Karpas-422 (cell line): ENCODE results near the gene KANK3. TPM values are rescaled to one million over a fixed set of nuclear protein-coding genes. Genes with fewer than 3 reads are reported as not detected.

Experiments used
- DNase-seq: peaks from one replicate; pipeline ENCODE4 v3.0.0-alpha.2; 2015
- H2AFZ ChIP-seq: fragments of 200-600 bp; sonication (generic); 2 replicates; pipeline ENCODE4 v1.6.1; 2014; ENCODE audit warnings: antibody characterized with exemption, low read length, mixed read lengths
- H3K27ac ChIP-seq: fragments of 200-600 bp; sonication (generic); 2 replicates; pipeline ENCODE4 v1.5.1; 2014; ENCODE audit warnings: mild to moderate bottlenecking, low read length, moderate library complexity
- H3K27me3 ChIP-seq: fragments of 200-600 bp; sonication (generic); 2 replicates; pipeline ENCODE4 v1.6.1; 2014; ENCODE audit warnings: low read length, mixed read lengths
- H3K36me3 ChIP-seq: fragments of 200-600 bp; sonication (generic); 2 replicates; pipeline ENCODE4 v1.6.1; 2014; ENCODE audit warnings: low read length, mixed read lengths; ENCODE audit not compliant: insufficient read depth
- H3K4me1 ChIP-seq: fragments of 200-600 bp; sonication (generic); 2 replicates; pipeline ENCODE4 v1.6.1; 2014; ENCODE audit warnings: mild to moderate bottlenecking, low read length, mixed read lengths
- H3K4me2 ChIP-seq: fragments of 200-600 bp; sonication (generic); 2 replicates; pipeline ENCODE4 v1.6.1; 2014; ENCODE audit warnings: low read length, low read depth, mild to moderate bottlenecking; ENCODE audit not compliant: poor library complexity, severe bottlenecking
- H3K4me3 ChIP-seq: fragments of 200-600 bp; sonication (generic); 2 replicates; pipeline ENCODE4 v1.5.1; 2014; ENCODE audit warnings: mild to moderate bottlenecking, antibody characterized with exemption, low read length, mixed read lengths
- H3K79me2 ChIP-seq: fragments of 200-600 bp; sonication (generic); 2 replicates; pipeline ENCODE4 v1.6.1; 2014; ENCODE audit warnings: mild to moderate bottlenecking, low read length, mixed read lengths
- H3K9ac ChIP-seq: fragments of 200-600 bp; sonication (generic); 2 replicates; pipeline ENCODE4 v1.6.0; 2014; ENCODE audit warnings: low read length
- H3K9me2 ChIP-seq: fragments of 200-600 bp; sonication (generic), shearing (Covaris generic); replicated peaks from 2 replicates; pipeline ENCODE4 v1.6.0; 2014; ENCODE audit warnings: mild to moderate bottlenecking, low read length, moderate library complexity; ENCODE audit not compliant: insufficient read depth
- H3K9me3 ChIP-seq: fragments of 300-700, 200-600 bp; sonication (generic); 2 replicates; pipeline ENCODE4 v1.6.1; 2014; ENCODE audit warnings: low read length, mixed read lengths
- H4K20me1 ChIP-seq: fragments of 200-600 bp; sonication (generic); 2 replicates; pipeline ENCODE4 v1.6.1; 2014; ENCODE audit warnings: mild to moderate bottlenecking, antibody characterized with exemption, low read length, low read depth; ENCODE audit not compliant: insufficient read depth
- total RNA-seq: library from RNA; depleted of rRNA; stranded (reverse); fragments of >200 nt; shearing (Covaris generic); gene quantifications from 2 replicates; pipeline ENCODE4 v1.2.3, GENCODE V29; 2014; ENCODE audit warnings: low replicate concordance; rRNA removed

The KANK3 gene
- 1.2 TPM in 1 of 2 replicates, not detected in the other for total RNA-seq

DNA sequence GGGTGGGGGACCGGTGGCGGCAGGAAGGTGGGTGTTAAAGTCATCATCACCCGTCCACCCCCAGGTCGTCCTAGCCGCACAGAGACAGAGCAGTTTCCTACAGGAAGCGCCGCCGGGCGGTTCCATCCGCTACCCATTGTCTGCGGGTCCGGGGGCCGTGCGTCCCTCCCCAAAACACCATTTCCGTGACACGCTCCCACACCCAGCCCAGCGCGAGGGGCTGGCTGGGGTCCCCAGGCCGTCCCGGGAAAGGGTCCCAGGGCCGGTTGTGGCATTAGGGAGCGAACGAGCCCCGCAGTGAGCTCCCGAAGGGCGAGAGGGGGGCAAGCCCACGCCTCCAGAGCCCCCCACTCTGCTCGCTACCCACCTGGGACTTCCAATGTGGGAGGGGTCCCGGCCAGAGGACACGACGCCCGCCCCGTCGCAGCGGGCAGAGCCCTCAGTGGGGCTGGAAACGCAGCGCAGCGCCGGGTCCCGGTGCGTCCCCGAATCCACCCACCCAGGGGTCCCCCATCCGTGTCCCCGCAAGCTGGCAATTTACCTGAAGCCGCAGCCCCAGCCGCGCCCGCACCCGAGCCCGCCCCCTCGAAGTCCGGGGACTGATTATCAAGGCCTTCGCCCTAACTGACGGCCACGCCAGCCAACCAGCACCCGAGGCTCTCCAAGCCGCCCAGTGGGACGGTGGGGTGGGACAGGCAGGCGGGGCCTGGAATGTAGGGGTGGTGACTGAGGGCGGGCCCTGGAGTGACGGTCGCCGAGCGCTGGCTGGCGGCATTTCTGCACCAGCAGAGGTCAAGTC lies at the start of gene KANK3:
Gene KANK3 (minus strand): TSS at position 579 of the 799 bp plus-strand sequence. CDS start 5,434 bp downstream, outside the sequence.
- Histone ChIP-seq H3K79me2 (no peaks in the 10 kb centered on the region), H4K20me1 (no peaks in the 10 kb centered on the region), H3K27ac (no peak within 1 kb of the TSS), H3K4me1 (peaks cover 6% of the 10 kb centered on the region), H3K36me3 (no peaks in the 10 kb centered on the region), H3K9me3 (no peaks in the 10 kb centered on the region), H3K4me3 (peak within 1 kb of the TSS; percentile 38; the same call in 1 of the 2 replicates), H3K9ac (no peak within 1 kb of the TSS), H3K9me2 (no peaks in the 10 kb centered on the region), H3K27me3 (no peaks in the 10 kb centered on the region), H3K4me2 (peak within 1 kb of the TSS; percentile 59), H2AFZ (no peak within 1 kb of the TSS)
- peak; percentile 98 for DNase-seq

DNA sequence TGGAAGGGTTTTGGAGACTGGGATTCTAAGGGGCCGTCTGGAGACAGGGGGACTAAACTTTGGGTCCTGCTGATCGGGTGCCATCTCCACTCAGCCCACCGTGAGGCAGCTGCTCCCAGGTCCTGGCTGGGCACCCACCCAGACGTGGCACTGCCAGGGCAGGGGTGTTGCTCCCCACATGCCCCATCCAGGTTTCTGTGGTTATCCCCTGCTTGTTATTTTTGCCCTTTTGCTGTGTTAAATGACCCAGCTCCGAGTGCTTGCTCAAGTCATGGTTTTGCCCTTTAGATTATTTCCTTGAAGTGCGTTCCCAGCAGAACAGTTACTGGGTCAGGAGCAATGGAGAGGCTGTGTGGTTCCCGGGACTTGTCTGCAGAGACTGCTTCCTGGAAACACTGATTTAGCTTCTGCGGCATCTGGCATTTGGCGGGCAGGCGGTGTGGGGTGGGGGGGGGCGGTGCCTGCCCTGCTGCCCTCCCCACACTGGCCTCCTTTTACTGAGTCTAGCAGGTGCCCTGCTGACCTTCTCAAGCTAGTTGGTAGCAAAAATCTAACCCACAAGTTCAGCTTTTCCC lies 49.0 kb upstream of the KANK3 start:
- Histone ChIP-seq H3K9ac (no peak overlapping the region), H3K36me3 (no peaks in the 10 kb centered on the region; the same call in 1 of the 2 replicates), H3K4me3 (no peak overlapping the region), H3K4me2 (no peak overlapping the region), H2AFZ (no peak overlapping the region), H3K4me1 (peaks cover 19% of the 10 kb centered on the region), H4K20me1 (peaks cover 43% of the 10 kb centered on the region), H3K27me3 (no peaks in the 10 kb centered on the region), H3K9me2 (no peaks in the 10 kb centered on the region), H3K27ac (no peak overlapping the region), H3K9me3 (no peaks in the 10 kb centered on the region), H3K79me2 (peaks cover 67% of the 10 kb centered on the region)
- no peak for DNase-seq

DNA sequence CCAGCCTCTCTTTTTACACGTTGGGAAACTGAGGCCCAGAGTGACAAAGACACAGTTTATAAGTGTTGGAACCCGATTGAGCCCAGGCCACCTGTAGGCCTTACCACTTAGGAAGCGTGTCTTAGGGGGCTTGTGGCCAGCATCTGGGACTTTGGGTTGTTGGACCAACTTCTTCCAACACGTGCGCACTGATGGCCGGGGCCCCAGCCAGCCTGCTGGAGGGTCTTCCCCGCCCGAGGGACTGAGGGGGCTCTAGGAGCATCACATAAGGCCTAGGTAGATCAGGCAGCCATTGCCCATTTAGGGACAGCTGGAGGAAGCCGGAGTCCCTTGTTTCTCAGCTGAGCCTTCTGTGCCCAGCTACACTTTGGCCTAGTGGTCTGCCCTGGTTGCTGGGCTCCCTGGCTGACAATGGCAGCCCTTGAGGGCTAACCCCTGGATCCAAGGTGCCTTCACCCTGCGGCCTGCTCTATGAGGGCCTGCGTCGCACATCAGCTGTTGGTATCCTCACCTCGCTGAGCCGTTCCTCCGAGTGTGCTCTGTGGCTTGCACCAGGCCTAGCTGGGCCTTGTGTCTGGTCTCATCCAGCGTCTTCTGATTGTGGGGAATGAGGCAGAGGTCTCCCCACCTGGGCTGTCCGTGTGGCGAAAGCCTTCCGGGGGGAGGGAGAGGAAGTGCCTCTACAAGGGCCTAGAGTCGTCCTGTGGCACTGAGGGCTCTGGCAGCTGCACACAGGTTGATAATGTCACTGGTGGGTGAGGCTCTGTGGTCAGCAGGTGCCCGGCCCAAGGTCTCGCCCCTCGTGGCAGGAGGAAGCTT lies 48.3 kb upstream of the KANK3 start:
- Histone ChIP-seq H3K4me1 (peaks cover 19% of the 10 kb centered on the region), H3K27me3 (no peaks in the 10 kb centered on the region), H2AFZ (no peak overlapping the region), H3K9me2 (no peaks in the 10 kb centered on the region), H3K9ac (peak overlapping the region; percentile 15; the same call in 1 of the 2 replicates), H3K4me3 (peak overlapping the region; percentile 59; the same call in 1 of the 2 replicates), H3K4me2 (peak overlapping the region; percentile 87), H4K20me1 (peaks cover 38% of the 10 kb centered on the region), H3K9me3 (no peaks in the 10 kb centered on the region), H3K27ac (no peak overlapping the region), H3K36me3 (no peaks in the 10 kb centered on the region; the same call in 1 of the 2 replicates), H3K79me2 (peaks cover 62% of the 10 kb centered on the region)
- DNase-seq = no peak

DNA sequence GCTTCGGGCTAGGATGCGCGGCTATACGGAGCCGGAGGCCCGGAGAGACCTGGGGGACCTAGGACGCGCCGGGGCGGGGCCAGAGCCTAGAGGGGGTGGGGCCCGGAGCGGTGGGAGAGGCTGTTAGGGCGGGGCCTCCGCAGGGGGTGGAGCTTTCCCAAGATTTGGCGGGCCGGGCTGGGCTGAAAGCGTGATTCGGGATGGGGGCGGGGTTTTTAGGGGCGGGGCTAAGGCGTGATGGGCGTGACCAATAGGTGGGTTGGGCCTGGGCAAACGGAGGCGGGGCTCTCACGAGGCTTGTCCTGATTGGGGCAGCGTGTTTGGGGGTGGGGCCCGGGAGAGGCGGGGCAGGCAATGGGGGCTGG lies 47.5 kb upstream of the KANK3 start:
- H3K9me3 ChIP-seq = no peaks in the 10 kb centered on the region
- H3K4me1 ChIP-seq = peaks cover 19% of the 10 kb centered on the region
- peaks cover 30% of the 10 kb centered on the region for H4K20me1 ChIP-seq
- DNase-seq = peak; percentile 97
- H3K27me3 ChIP-seq = no peaks in the 10 kb centered on the region
- peaks cover 54% of the 10 kb centered on the region for H3K79me2 ChIP-seq
- peak overlapping the region; percentile 99 for H3K9ac ChIP-seq
- peak overlapping the region; percentile 94 for H3K4me3 ChIP-seq
- peak overlapping the region; percentile 87 for H3K4me2 ChIP-seq
- peak overlapping the region; percentile 91 for H3K27ac ChIP-seq
- H2AFZ ChIP-seq = no peak overlapping the region; the same call in 1 of the 2 replicates
- no peaks in the 10 kb centered on the region for H3K9me2 ChIP-seq
- H3K36me3 ChIP-seq = no peaks in the 10 kb centered on the region; the same call in 1 of the 2 replicates

DNA sequence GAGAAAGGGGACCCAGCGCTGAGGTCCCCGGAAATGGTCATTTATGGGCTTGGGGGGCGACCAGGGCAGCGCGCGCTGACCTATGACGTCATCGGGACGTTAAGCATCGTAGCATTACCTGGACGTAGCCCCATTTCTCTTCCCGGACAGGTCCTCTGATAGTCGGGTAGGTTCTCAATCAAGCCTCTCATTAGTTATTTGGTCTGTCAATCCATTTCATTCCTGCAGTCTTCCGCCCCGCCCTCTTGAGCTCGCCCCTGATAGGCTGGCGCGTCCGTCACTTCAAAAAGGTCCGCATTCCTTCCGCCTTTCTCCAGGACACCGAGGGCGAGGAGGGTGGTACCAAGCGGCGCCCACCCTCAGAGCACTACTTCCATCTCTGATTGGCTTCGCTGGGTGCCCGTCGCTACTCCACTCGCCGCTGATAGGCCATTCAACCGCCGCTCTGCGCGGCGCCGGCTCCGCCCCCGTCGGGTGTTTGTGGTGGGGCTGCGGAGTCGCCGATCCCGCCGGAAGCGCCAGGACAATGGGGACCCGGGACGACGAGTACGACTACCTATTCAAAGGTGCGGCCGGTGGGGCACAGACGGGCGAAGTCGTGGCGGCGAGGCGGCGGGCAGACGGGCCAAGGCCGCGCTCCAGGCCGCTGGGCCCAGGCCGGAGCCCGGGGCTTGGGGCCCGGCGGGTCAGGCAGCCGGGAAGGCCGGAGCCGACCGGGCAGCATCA lies 47.0 kb upstream of the KANK3 start, which contains the start of gene RAB11B:
Gene RAB11B (plus strand): TSS at position 470 of the 726 bp plus-strand sequence. CDS start 57 bp downstream, at position 527.
- H3K36me3 ChIP-seq = no peaks in the 10 kb centered on the region; the same call in 1 of the 2 replicates
- peaks cover 49% of the 10 kb centered on the region for H3K79me2 ChIP-seq
- no peaks in the 10 kb centered on the region for H3K9me2 ChIP-seq
- peak within 1 kb of the TSS; percentile 94 for H3K4me3 ChIP-seq
- peak within 1 kb of the TSS; percentile 87 for H3K4me2 ChIP-seq
- peaks cover 19% of the 10 kb centered on the region for H3K4me1 ChIP-seq
- peak; percentile 100 for DNase-seq
- no peak within 1 kb of the TSS; the same call in 1 of the 2 replicates for H2AFZ ChIP-seq
- H3K27me3 ChIP-seq = no peaks in the 10 kb centered on the region
- peak within 1 kb of the TSS; percentile 91 for H3K27ac ChIP-seq
- peak within 1 kb of the TSS; percentile 99 for H3K9ac ChIP-seq
- H4K20me1 ChIP-seq = peaks cover 25% of the 10 kb centered on the region
- H3K9me3 ChIP-seq = no peaks in the 10 kb centered on the region

DNA sequence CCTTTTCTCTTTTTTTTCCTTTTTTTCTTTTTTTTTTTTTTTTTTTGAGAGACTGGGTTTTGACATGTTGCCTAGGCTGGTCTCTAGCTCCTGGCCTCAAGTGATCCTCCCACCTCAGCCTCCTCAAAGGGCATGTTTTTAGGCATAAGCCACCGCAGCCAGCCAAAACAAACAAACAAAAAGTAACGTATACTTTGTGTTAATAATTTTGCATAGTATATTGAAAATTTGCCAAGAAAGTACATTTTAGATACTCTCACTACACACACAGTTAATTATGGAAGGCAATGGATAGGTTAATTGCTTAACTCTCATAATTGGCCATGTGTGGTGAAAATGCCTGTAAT lies 45.5 kb upstream of the KANK3 start:
- Histone ChIP-seq H3K9ac (peak overlapping the region; percentile 79; the same call in 1 of the 2 replicates), H3K79me2 (peaks cover 34% of the 10 kb centered on the region), H3K9me2 (no peaks in the 10 kb centered on the region), H3K36me3 (no peaks in the 10 kb centered on the region; the same call in 1 of the 2 replicates), H3K27ac (no peak overlapping the region), H3K9me3 (no peaks in the 10 kb centered on the region), H3K4me2 (peak overlapping the region; percentile 79), H3K4me1 (peaks cover 19% of the 10 kb centered on the region), H4K20me1 (peaks cover 21% of the 10 kb centered on the region), H3K27me3 (no peaks in the 10 kb centered on the region), H2AFZ (no peak overlapping the region), H3K4me3 (peak overlapping the region; percentile 73; the same call in 1 of the 2 replicates)
- no peak for DNase-seq

DNA sequence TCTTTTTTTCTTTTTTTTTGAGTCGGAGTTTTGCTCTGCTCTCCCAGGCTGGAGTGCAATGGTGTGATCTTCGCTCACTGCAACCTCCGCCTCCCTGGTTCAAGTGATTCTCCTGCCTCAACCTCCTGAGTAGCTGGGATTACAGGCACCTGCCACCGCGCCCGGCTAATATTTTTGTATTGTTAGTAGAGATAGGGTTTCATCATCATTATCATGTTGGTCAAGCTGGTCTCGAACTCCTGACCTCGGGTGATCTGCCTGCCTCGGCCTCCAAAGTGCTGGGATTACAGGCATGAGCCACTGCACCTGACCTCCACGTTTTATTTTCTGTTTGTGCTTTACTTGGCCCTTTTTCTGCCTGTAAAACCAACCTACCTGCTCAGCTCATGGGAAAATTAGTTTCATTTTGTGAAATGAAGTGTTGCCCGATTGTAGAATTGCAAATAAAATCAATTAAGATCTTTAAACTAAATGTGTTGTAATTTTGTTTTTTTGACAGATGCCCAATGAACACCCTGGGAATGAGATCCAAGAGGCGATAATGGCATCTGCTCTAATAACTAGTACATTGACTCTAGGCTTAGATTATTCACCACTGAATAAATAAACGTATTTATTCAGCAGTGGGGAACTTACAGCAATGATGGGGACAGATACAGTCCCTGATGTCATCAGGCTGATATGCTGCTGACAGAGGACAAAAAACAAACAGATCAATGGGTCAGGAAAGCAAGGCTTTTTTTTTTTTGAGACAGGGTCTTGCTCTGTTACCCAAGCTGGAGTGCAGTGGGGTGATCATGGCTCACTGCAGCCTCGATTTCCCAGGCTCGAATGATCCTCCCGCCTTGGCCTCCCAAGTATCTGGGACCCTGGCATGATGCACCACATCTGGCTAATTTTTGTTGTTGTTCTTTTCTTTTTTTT lies 44.9 kb upstream of the KANK3 start:
- Histone ChIP-seq H3K4me1 (peaks cover 19% of the 10 kb centered on the region), H3K9me3 (no peaks in the 10 kb centered on the region), H4K20me1 (peaks cover 15% of the 10 kb centered on the region), H2AFZ (no peak overlapping the region), H3K27ac (no peak overlapping the region), H3K36me3 (no peaks in the 10 kb centered on the region; the same call in 1 of the 2 replicates), H3K9ac (no peak overlapping the region), H3K4me3 (no peak overlapping the region), H3K79me2 (peaks cover 28% of the 10 kb centered on the region), H3K4me2 (no peak overlapping the region), H3K9me2 (no peaks in the 10 kb centered on the region), H3K27me3 (no peaks in the 10 kb centered on the region)
- no peak for DNase-seq
